HG03457 (cell line): ENCODE results near the gene PLAAT3.
A peak's percentile ranks its signal among the peaks of the same experiment; 100 is the strongest.
"Not testable (repeated sequence)": the region's sequence is repeated elsewhere in the genome, so short reads cannot be mapped to it uniquely, and the experiment has no call there.

Experiments
- ATAC-seq: cut with Tn5 transposase; IDR thresholded peaks from one replicate; pipeline ENCODE4 v1.9.1; 2021; ENCODE audit warnings: moderate number of reproducible peaks; ENCODE audit not compliant: unreplicated experiment

Gene PLAAT3

GRCh38 chr11:63547061-63547460 is 67.2 kb downstream of the PLAAT3 start:
- ATAC-seq, result no peak

- no peak for ATAC-seq
These were observed 70.5 kb downstream of the PLAAT3 start for GRCh38 chr11:63543711-63544110.

DNA sequence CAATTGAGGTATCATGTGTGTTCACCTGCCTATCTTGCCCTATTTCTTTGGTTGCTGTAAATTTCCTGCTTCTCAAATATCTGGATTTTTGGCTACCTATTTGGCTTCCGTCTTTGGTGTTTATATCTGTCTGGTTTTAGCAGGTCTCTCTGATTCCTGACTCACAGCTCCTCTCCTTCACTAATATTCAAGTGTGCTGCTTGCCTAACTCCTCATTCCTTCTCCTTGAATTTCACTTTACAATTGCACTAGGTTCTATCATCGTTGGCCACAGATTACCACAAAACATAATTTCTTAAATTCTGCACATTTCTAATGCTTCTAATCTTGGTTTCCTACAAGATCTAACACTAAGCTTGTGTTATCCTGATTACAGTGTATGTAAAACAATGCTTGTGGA is 71.7 kb downstream of the PLAAT3 start:
- ATAC-seq, result not testable (repeated sequence)

GRCh38 chr11:63537293-63538101 is 76.7 kb downstream of the PLAAT3 start:
- no peak for ATAC-seq

GRCh38 chr11:63536669-63537292 is 77.5 kb downstream of the PLAAT3 start, which contains the start of gene PLAAT4:
PLAAT4 (plus strand) TSS chr11:63536808; CDS start chr11:63536869, 61 bp downstream.
- ATAC-seq, result no peak

GRCh38 chr11:63535734-63536133 is 78.5 kb downstream of the PLAAT3 start:
- no peak for ATAC-seq

DNA sequence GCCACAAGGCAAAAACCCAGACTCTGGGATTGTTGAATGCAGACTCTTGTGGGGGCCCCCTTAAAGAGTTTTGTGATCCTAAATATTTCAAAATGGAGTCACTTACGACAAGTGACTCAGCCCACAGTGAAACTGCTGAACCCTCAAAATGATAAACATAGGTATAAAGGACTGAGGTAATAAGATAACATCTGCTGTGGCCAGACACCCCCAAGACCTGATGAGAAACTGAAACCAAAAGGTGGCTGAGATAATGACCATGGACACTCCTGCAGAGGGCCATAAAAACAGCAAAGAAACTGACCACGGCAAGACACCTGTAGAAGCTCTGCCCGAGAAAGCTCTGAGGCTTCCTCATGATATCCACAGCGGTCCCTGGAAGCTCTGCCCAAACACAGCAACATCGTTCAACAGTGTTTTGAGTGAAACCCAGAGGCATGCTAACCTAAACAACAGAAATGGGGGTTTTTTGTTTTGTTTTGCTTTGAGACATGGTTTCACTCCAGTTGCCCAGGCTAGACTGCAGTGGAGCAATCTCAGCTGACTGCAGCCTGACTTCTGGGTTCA is 79.3 kb downstream of the PLAAT3 start:
- no peak for ATAC-seq

GRCh38 chr11:63534076-63534475 is 80.2 kb downstream of the PLAAT3 start:
- ATAC-seq, result no peak

- no peak for ATAC-seq
These were observed 81.3 kb downstream of the PLAAT3 start for GRCh38 chr11:63532799-63533475.

DNA sequence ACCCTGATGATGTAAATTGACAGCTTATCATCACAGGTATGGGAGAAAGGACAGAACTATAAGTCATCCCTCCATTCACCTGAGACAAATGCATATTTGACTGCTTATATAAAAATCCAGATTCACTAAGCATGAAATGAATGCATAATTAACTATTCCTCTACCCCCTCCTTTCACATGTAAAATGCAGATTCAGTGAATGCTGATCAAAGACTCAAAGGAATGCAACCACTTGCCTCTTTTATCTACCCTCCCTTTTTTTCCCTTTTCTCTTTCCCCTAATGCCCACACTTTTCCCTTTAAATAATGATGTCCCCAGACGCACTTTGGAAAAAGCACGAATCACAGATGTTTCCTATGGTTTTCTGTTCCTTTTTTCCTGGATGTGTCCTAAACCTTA is 82.1 kb downstream of the PLAAT3 start:
- no peak for ATAC-seq

DNA sequence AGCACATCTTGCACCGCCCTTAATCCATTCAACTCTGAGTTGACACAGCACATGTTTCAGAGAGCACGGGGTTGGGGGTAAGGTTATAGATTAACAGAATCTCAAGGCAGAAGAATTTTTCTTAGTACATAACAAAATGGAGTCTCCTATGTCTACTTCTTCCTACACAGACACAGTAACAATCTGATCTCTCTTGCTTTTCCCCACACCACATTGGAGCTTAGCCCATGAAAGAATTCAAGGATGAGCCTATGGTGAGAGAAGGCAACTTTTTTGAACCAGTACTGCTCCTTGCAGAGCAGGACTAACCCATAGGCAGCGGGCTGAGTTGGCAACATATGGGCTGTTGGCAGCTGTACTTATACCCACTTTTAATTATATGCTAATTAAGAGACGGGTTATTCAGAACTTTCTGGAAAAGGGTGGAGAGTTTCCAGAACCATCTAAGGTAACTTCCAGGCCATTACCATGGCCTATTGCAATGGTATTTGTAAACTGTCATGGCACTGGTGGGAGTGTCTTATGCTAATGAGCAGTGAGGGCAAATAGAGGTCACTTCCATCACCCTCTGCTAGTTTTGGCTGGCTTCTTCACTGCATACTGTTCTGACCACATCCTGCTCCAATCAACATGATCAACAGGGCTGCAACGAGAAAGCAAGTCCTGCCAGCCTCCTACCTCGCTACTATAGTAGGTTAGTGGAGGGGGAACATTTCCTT is 83.0 kb downstream of the PLAAT3 start:
- peak; percentile 69 for ATAC-seq

DNA sequence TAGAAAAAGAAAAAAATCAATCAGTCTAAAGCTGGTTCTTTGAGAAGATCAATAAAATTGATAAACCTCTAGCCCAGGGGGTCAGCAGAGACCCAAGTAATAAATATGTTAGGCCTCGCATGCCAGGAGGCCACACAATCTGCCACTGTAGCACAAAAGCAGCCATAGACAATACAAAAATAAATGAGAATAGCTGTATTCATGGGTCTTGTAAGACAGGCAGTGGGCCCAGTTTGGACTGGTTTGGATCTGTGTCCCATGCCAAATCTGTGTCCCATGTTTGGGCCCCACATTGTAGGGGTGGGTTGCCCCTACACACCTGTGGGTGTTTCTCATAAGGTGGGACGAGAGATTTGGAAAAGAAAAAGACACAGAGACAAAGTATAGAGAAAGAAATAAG is 84.2 kb downstream of the PLAAT3 start:
- no peak for ATAC-seq

GRCh38 chr11:63529373-63529772 is 84.9 kb downstream of the PLAAT3 start:
- not testable (repeated sequence) for ATAC-seq

GRCh38 chr11:63528729-63529278 is 85.4 kb downstream of the PLAAT3 start:
- ATAC-seq, result not testable (repeated sequence)

GRCh38 chr11:63528156-63528555 is 86.1 kb downstream of the PLAAT3 start:
- ATAC-seq, result not testable (repeated sequence)

DNA sequence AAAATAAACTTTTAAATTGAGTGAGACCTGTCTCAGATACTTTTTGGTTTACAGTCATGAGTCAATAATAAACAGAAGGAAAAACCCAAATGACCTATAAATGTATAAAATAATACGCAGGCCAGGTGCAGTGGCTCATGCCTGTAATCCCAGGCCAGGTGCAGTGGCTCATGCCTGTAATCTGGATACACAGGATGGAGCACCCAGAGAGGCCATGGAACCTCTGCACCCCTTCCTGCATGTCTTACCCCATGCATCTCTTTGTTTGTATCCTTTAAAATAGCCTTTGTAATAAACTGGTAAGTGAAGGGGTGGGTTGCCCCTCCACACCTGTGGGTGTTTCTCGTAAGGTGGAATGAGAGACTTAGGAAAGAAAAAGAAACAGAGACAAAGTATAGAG is 86.6 kb downstream of the PLAAT3 start:
- ATAC-seq, result no peak
